Measurements from ENCODE around the gene CATSPER3. TPM values are rescaled to one million over a fixed set of nuclear protein-coding genes. Genes with fewer than 3 reads are reported as not detected.
"Not testable (repeated sequence)": the region's sequence is repeated elsewhere in the genome, so short reads cannot be mapped to it uniquely, and the experiment has no call there.

The CATSPER3 gene
- total RNA-seq, 1 experiment from 2014 or later = 0.37 TPM

- ChIA-PET CTCF (interaction anchor here (1.7 kb wide), 1 partner anchor 84 kb away, joined by 4 read pairs; the partner anchor contains the start of gene PCBD2), POLR2A (no interaction called here)
- Mint-ChIP-seq H3K9me3 (peaks cover 13% of the 10 kb centered on the region), H3K4me1 (peaks cover 18% of the 10 kb centered on the region), H3K36me3 (0 out of 2 replicates have a peak, but pooled peaks cover 8% of the 10 kb centered on the region), H3K27me3 (ENCODE audit: low read depth) (peaks cover 11% of the 10 kb centered on the region), H3K27ac (no peak overlapping the region), H3K4me3 (no peak overlapping the region)
- DNase-seq (ENCODE audit: low spot score) (no peak), ATAC-seq (no peak)
- TF ChIP-seq KAT7 (CRISPR knock-in tag; IDR thresholded peaks at IDR 0.05; ENCODE audit: borderline replicate concordance) (no peak), CBFB (CRISPR knock-in tag; IDR thresholded peaks at IDR 0.05; ENCODE audit: low read depth) (no peak), ZNF671 (CRISPR knock-in tag; IDR thresholded peaks at IDR 0.05) (no peak), ZNF416 (CRISPR knock-in tag; IDR thresholded peaks at IDR 0.05) (no peak), GTF2I (CRISPR knock-in tag; conservative IDR thresholded peaks at IDR 0.05) (no peak), GABPB1 (CRISPR knock-in tag; IDR thresholded peaks at IDR 0.05) (no peak), ZNF121 (CRISPR knock-in tag; IDR thresholded peaks at IDR 0.05) (no peak), ATF2 (CRISPR knock-in tag; IDR thresholded peaks at IDR 0.05; ENCODE audit: borderline replicate concordance, low read depth) (no peak), CREB1 (CRISPR knock-in tag; IDR thresholded peaks at IDR 0.05) (no peak), HMGXB4 (CRISPR knock-in tag; IDR thresholded peaks at IDR 0.05) (no peak), MYBL2 (CRISPR knock-in tag; IDR thresholded peaks at IDR 0.05) (no peak)
- TF ChIP-seq, protein P1, sequence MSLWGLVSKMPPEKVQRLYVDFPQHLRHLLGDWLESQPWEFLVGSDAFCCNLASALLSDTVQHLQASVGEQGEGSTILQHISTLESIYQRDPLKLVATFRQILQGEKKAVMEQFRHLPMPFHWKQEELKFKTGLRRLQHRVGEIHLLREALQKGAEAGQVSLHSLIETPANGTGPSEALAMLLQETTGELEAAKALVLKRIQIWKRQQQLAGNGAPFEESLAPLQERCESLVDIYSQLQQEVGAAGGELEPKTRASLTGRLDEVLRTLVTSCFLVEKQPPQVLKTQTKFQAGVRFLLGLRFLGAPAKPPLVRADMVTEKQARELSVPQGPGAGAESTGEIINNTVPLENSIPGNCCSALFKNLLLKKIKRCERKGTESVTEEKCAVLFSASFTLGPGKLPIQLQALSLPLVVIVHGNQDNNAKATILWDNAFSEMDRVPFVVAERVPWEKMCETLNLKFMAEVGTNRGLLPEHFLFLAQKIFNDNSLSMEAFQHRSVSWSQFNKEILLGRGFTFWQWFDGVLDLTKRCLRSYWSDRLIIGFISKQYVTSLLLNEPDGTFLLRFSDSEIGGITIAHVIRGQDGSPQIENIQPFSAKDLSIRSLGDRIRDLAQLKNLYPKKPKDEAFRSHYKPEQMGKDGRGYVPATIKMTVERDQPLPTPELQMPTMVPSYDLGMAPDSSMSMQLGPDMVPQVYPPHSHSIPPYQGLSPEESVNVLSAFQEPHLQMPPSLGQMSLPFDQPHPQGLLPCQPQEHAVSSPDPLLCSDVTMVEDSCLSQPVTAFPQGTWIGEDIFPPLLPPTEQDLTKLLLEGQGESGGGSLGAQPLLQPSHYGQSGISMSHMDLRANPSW (CRISPR knock-in tag; conservative IDR thresholded peaks at IDR 0.05; ENCODE audit: low read depth) = no peak
- TF ChIP-seq, protein P2, sequence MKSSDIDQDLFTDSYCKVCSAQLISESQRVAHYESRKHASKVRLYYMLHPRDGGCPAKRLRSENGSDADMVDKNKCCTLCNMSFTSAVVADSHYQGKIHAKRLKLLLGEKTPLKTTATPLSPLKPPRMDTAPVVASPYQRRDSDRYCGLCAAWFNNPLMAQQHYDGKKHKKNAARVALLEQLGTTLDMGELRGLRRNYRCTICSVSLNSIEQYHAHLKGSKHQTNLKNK (CRISPR knock-in tag; IDR thresholded peaks at IDR 0.05) = no peak
Observed at GRCh38 chr5:134989266-134989830, 21.6 kb downstream of the CATSPER3 start.

GRCh38 chr5:134990183-134990582, 22.5 kb downstream of the CATSPER3 start:
- H3K36me3 Mint-ChIP-seq; CTCF ChIA-PET; H3K4me3 Mint-ChIP-seq; DNase-seq (ENCODE audit: low spot score); H3K27ac Mint-ChIP-seq; POLR2A ChIA-PET: not testable (repeated sequence)
- TF ChIP-seq ETV6 (CRISPR knock-in tag; IDR thresholded peaks at IDR 0.05) = 0 out of 2 replicates have a peak, but pooled peaks have one; percentile 45
- Mint-ChIP-seq H3K4me1 (peaks cover 21% of the 10 kb centered on the region), H3K27me3 (ENCODE audit: low read depth) (peaks cover 11% of the 10 kb centered on the region), H3K9me3 (peaks cover 11% of the 10 kb centered on the region)
- ATAC-seq = peak; percentile 46; the same call in 1 of the 2 replicates

- POLR2A ChIA-PET = no interaction called here
- Mint-ChIP-seq H3K27me3 (ENCODE audit: low read depth) (peaks cover 11% of the 10 kb centered on the region), H3K36me3 (0 out of 2 replicates have a peak, but pooled peaks cover 8% of the 10 kb centered on the region), H3K9me3 (peaks cover 11% of the 10 kb centered on the region), H3K4me1 (peaks cover 25% of the 10 kb centered on the region), H3K4me3 (no peak overlapping the region), H3K27ac (no peak overlapping the region)
- DNase-seq (ENCODE audit: low spot score) (no peak), ATAC-seq (no peak)
- CTCF ChIA-PET = no interaction called here
- TF ChIP-seq SMAD4 (CRISPR knock-in tag; IDR thresholded peaks at IDR 0.05) (no peak), TP53 (CRISPR knock-in tag; IDR thresholded peaks at IDR 0.05) (no peak), OVOL2 (CRISPR knock-in tag; IDR thresholded peaks at IDR 0.05; ENCODE audit: borderline replicate concordance) (no peak), ATF3 (CRISPR knock-in tag; conservative IDR thresholded peaks at IDR 0.05) (no peak), ZNF671 (CRISPR knock-in tag; IDR thresholded peaks at IDR 0.05) (no peak), ZBTB21 (CRISPR knock-in tag; IDR thresholded peaks at IDR 0.05; ENCODE audit: borderline replicate concordance) (no peak)
- TF ChIP-seq, protein P3, sequence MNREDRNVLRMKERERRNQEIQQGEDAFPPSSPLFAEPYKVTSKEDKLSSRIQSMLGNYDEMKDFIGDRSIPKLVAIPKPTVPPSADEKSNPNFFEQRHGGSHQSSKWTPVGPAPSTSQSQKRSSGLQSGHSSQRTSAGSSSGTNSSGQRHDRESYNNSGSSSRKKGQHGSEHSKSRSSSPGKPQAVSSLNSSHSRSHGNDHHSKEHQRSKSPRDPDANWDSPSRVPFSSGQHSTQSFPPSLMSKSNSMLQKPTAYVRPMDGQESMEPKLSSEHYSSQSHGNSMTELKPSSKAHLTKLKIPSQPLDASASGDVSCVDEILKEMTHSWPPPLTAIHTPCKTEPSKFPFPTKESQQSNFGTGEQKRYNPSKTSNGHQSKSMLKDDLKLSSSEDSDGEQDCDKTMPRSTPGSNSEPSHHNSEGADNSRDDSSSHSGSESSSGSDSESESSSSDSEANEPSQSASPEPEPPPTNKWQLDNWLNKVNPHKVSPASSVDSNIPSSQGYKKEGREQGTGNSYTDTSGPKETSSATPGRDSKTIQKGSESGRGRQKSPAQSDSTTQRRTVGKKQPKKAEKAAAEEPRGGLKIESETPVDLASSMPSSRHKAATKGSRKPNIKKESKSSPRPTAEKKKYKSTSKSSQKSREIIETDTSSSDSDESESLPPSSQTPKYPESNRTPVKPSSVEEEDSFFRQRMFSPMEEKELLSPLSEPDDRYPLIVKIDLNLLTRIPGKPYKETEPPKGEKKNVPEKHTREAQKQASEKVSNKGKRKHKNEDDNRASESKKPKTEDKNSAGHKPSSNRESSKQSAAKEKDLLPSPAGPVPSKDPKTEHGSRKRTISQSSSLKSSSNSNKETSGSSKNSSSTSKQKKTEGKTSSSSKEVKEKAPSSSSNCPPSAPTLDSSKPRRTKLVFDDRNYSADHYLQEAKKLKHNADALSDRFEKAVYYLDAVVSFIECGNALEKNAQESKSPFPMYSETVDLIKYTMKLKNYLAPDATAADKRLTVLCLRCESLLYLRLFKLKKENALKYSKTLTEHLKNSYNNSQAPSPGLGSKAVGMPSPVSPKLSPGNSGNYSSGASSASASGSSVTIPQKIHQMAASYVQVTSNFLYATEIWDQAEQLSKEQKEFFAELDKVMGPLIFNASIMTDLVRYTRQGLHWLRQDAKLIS (CRISPR knock-in tag; IDR thresholded peaks at IDR 0.05; ENCODE audit: borderline replicate concordance) = no peak
- TF ChIP-seq, protein P4, sequence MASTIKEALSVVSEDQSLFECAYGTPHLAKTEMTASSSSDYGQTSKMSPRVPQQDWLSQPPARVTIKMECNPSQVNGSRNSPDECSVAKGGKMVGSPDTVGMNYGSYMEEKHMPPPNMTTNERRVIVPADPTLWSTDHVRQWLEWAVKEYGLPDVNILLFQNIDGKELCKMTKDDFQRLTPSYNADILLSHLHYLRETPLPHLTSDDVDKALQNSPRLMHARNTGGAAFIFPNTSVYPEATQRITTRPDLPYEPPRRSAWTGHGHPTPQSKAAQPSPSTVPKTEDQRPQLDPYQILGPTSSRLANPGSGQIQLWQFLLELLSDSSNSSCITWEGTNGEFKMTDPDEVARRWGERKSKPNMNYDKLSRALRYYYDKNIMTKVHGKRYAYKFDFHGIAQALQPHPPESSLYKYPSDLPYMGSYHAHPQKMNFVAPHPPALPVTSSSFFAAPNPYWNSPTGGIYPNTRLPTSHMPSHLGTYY (CRISPR knock-in tag; IDR thresholded peaks at IDR 0.05) = no peak
Observed at GRCh38 chr5:134992148-134992547, 24.4 kb downstream of the CATSPER3 start.

Data from WTC11 (cell line).